Measurements from ENCODE around the gene GNB1.
A peak's percentile ranks its signal among the peaks of the same experiment; 100 is the strongest.

Gene GNB1

GRCh38 chr1:1796466-1796865 is 94.4 kb downstream of the GNB1 start:
- TF ChIP-seq, protein P1, sequence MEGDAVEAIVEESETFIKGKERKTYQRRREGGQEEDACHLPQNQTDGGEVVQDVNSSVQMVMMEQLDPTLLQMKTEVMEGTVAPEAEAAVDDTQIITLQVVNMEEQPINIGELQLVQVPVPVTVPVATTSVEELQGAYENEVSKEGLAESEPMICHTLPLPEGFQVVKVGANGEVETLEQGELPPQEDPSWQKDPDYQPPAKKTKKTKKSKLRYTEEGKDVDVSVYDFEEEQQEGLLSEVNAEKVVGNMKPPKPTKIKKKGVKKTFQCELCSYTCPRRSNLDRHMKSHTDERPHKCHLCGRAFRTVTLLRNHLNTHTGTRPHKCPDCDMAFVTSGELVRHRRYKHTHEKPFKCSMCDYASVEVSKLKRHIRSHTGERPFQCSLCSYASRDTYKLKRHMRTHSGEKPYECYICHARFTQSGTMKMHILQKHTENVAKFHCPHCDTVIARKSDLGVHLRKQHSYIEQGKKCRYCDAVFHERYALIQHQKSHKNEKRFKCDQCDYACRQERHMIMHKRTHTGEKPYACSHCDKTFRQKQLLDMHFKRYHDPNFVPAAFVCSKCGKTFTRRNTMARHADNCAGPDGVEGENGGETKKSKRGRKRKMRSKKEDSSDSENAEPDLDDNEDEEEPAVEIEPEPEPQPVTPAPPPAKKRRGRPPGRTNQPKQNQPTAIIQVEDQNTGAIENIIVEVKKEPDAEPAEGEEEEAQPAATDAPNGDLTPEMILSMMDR (IDR thresholded peaks at IDR 0.05; ENCODE audit: low read depth, low read length, poor library complexity, severe bottlenecking) = peak; percentile 59
- TF ChIP-seq EZH2phosphoT487 (IDR thresholded peaks at IDR 0.05; ENCODE audit: borderline replicate concordance, low read length) = no peak
- Histone ChIP-seq H3K79me2 (ENCODE audit: control insufficient read depth, low read length) (peaks cover 61% of the 10 kb centered on the region), H3K36me3 (ENCODE audit: control insufficient read depth, low read length) (peaks cover 92% of the 10 kb centered on the region), H3K4me3 (ENCODE audit: low read length) (no peak overlapping the region), H3K9me3 (ENCODE audit: control insufficient read depth, insufficient read depth, low read length) (no peaks in the 10 kb centered on the region), H3K4me1 (ENCODE audit: control insufficient read depth, low read length) (peaks cover 19% of the 10 kb centered on the region), H3F3A (ENCODE audit: control insufficient read depth, insufficient read depth) (peaks cover 2% of the 10 kb centered on the region; the same call in 1 of the 2 replicates), H3K27me3 (ENCODE audit: control insufficient read depth, low read length) (no peaks in the 10 kb centered on the region), H3K27ac (ENCODE audit: low read depth, low read length) (no peak overlapping the region), H3K9me2 (replicated peaks; ENCODE audit: control insufficient read depth, low read length) (no peaks in the 10 kb centered on the region), H3K4me2 (ENCODE audit: low read length) (no peak overlapping the region), H4K20me1 (ENCODE audit: control insufficient read depth, insufficient read depth, low read depth, low read length) (0 out of 2 replicates have a peak, but pooled peaks cover 4% of the 10 kb centered on the region)

DNA sequence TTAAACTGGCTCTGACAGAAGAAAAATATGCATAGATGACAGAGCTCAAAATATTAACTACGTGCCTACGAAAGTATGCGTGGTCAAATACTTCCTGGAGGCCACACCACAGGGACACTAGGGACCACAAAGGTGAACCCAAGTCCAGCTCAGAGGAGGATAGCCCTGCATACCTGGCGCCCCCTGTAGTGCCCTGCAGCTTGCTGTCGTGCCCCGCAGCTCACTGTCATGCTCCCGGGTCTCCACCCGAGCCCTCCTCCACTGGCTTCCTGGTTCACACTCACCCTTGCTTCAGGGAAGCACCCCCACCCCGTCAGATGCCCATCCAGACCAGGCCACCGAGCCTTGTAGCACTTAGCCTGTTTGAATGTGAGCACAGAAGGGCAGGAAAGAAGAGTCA is 95.9 kb downstream of the GNB1 start:
- H3K27ac ChIP-seq (ENCODE audit: low read depth, low read length) = no peak overlapping the region

DNA sequence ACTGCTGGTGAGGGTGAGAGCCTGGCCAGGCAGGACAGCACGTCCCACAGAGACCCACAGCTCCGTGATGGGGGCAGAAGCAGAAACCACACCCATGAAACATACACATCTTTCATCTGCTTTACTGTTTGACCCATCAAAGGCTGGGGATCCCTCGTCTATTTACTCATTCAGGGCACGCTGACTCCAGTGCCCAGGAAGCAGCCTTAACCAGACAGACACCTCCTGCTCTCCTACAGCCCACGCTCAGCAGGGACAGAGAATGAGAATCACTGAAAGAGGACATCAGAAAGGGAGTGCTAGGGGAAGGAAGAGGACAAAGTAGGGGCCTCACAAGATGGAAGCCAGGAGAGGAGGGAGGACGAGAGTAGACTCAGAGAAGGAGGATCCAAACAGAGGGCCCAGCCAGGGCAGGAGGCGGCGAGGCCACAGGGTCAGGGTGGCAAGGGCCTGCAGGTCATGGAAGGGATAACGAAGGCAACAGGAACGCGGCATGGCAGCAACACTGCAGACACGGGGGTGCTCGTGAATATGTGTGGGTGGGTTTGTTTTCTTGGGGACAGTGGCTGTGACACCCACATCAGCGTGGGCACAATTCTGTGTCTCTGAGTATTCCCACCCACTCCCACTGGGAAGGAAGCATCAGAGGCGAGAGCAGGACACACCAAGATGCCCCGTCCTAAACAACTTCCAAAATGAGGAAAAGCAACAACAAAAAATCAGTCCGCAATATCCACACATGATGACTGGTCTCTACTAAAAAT is 97.2 kb downstream of the GNB1 start:
- no peaks in the 10 kb centered on the region for H3K27me3 ChIP-seq (ENCODE audit: control insufficient read depth, low read length)
- no peaks in the 10 kb centered on the region for H3K9me2 ChIP-seq (replicated peaks; ENCODE audit: control insufficient read depth, low read length)
- no peak overlapping the region for H3K4me2 ChIP-seq (ENCODE audit: low read length)
- TF ChIP-seq, protein P1 (IDR thresholded peaks at IDR 0.05; ENCODE audit: low read depth, low read length, poor library complexity, severe bottlenecking) = no peak
- no peak for TF ChIP-seq EZH2phosphoT487 (IDR thresholded peaks at IDR 0.05; ENCODE audit: borderline replicate concordance, low read length)
- no peaks in the 10 kb centered on the region; the same call in 1 of the 2 replicates for H3F3A ChIP-seq (ENCODE audit: control insufficient read depth, insufficient read depth)
- peaks cover 6% of the 10 kb centered on the region for H3K4me1 ChIP-seq (ENCODE audit: control insufficient read depth, low read length)
- H3K4me3 ChIP-seq (ENCODE audit: low read length) = no peak overlapping the region
- H3K27ac ChIP-seq (ENCODE audit: low read depth, low read length) = no peak overlapping the region
- no peaks in the 10 kb centered on the region for H3K9me3 ChIP-seq (ENCODE audit: control insufficient read depth, insufficient read depth, low read length)
- H3K36me3 ChIP-seq (ENCODE audit: control insufficient read depth, low read length) = peaks cover 90% of the 10 kb centered on the region
- peaks cover 45% of the 10 kb centered on the region for H3K79me2 ChIP-seq (ENCODE audit: control insufficient read depth, low read length)
- 0 out of 2 replicates have a peak, but pooled peaks cover 4% of the 10 kb centered on the region for H4K20me1 ChIP-seq (ENCODE audit: control insufficient read depth, insufficient read depth, low read depth, low read length)

More for the DNA sequence above, 95.9 kb downstream of the GNB1 start:
- Histone ChIP-seq H3K4me2 (ENCODE audit: low read length) (no peak overlapping the region), H3K79me2 (ENCODE audit: control insufficient read depth, low read length) (peaks cover 54% of the 10 kb centered on the region), H3K36me3 (ENCODE audit: control insufficient read depth, low read length) (peaks cover 89% of the 10 kb centered on the region), H3F3A (ENCODE audit: control insufficient read depth, insufficient read depth) (peaks cover 2% of the 10 kb centered on the region; the same call in 1 of the 2 replicates), H3K9me2 (replicated peaks; ENCODE audit: control insufficient read depth, low read length) (no peaks in the 10 kb centered on the region), H3K4me3 (ENCODE audit: low read length) (no peak overlapping the region), H4K20me1 (ENCODE audit: control insufficient read depth, insufficient read depth, low read depth, low read length) (0 out of 2 replicates have a peak, but pooled peaks cover 4% of the 10 kb centered on the region), H3K4me1 (ENCODE audit: control insufficient read depth, low read length) (peaks cover 8% of the 10 kb centered on the region), H3K9me3 (ENCODE audit: control insufficient read depth, insufficient read depth, low read length) (no peaks in the 10 kb centered on the region), H3K27me3 (ENCODE audit: control insufficient read depth, low read length) (no peaks in the 10 kb centered on the region)
- TF ChIP-seq, protein P1 (IDR thresholded peaks at IDR 0.05; ENCODE audit: low read depth, low read length, poor library complexity, severe bottlenecking) = no peak
- no peak for TF ChIP-seq EZH2phosphoT487 (IDR thresholded peaks at IDR 0.05; ENCODE audit: borderline replicate concordance, low read length)

Measured in DOHH2 (cell line).